DND-41 (cell line): ENCODE results near the gene RBMS1.

Experiments
- CTCF ChIP-seq: IDR thresholded peaks from 2 replicates; pipeline ENCODE4 v1.5.1; 2012; ENCODE audit warnings: borderline replicate concordance, low read length, moderate library complexity, mild to moderate bottlenecking; ENCODE audit not compliant: poor library complexity, severe bottlenecking; ENCODE audit errors: extremely low read depth
- EZH2 ChIP-seq: IDR thresholded peaks from 3 replicates; pipeline ENCODE4 v1.6.1; 2012; ENCODE audit warnings: borderline replicate concordance, low read depth, mild to moderate bottlenecking, moderate library complexity, low read length, inconsistent platforms; ENCODE audit not compliant: severe bottlenecking

- TF ChIP-seq CTCF (no peak), EZH2 (no peak)
Measured at GRCh38 chr2:160502478-160502877, 8.9 kb upstream of the RBMS1 start.
